GM21390 (cell line): ENCODE results near the gene ZNF185.

Experiments used
- ATAC-seq: cut with Tn5 transposase; IDR thresholded peaks from one replicate; pipeline ENCODE4 v1.9.1; 2021; ENCODE audit not compliant: unreplicated experiment

Gene ZNF185

GRCh38 chrX:152915541-152916241 lies 17.8 kb downstream of the ZNF185 start:
- peak; percentile 85 for ATAC-seq

- no peak for ATAC-seq
Observed at GRCh38 chrX:152917656-152918579, 20.1 kb downstream of the ZNF185 start.

- ATAC-seq, result no peak
Observed at GRCh38 chrX:152918707-152919106, 20.8 kb downstream of the ZNF185 start.

GRCh38 chrX:152923599-152923998 lies 25.7 kb downstream of the ZNF185 start:
- no peak for ATAC-seq

- no peak for ATAC-seq
Observed at GRCh38 chrX:152925835-152926234, 28.0 kb downstream of the ZNF185 start.

GRCh38 chrX:152926279-152926678 lies 28.4 kb downstream of the ZNF185 start:
- peak; percentile 83 for ATAC-seq

- ATAC-seq, result no peak
Observed at GRCh38 chrX:152926923-152927322, 29.1 kb downstream of the ZNF185 start.

GRCh38 chrX:152927858-152928760 lies 30.2 kb downstream of the ZNF185 start:
- ATAC-seq, result no peak

- no peak for ATAC-seq
Observed at GRCh38 chrX:152928761-152929400, 31.0 kb downstream of the ZNF185 start.

- no peak for ATAC-seq
Observed at GRCh38 chrX:152929898-152930297, 32.0 kb downstream of the ZNF185 start.

GRCh38 chrX:152930516-152930915 lies 32.6 kb downstream of the ZNF185 start:
- no peak for ATAC-seq

GRCh38 chrX:152932144-152932543 lies 34.3 kb downstream of the ZNF185 start:
- no peak for ATAC-seq

- ATAC-seq, result no peak
Observed at GRCh38 chrX:152932598-152933175, 34.8 kb downstream of the ZNF185 start.

GRCh38 chrX:152936306-152936705 lies 38.4 kb downstream of the ZNF185 start:
- ATAC-seq, result no peak

- no peak for ATAC-seq
Observed at GRCh38 chrX:152937236-152937635, 39.4 kb downstream of the ZNF185 start.

GRCh38 chrX:152941328-152942076 lies 43.6 kb downstream of the ZNF185 start:
- ATAC-seq, result peak; percentile 92

GRCh38 chrX:152942077-152942442 lies 44.2 kb downstream of the ZNF185 start:
- no peak for ATAC-seq

- no peak for ATAC-seq
Observed at GRCh38 chrX:152943826-152944225, 46.0 kb downstream of the ZNF185 start.
